Gastroesophageal sphincter (tissue), 3 donors: ENCODE results near the gene UNC93B1.

Experiments used
- POLR2A ChIP-seq, 2 donors: fragments of 450-650 bp; IDR thresholded peaks; one replicate each; pipeline ENCODE4 v1.6.1; 2017; ENCODE audit warnings: antibody characterized with exemption in 2 of 2, mild to moderate bottlenecking in 2 of 2, moderate library complexity in 1 of 2
- TF ChIP-seq, protein P1 (sequence below), 4 experiments: fragments of 200-600 bp in 2 of 4; fragments of 450-650 bp in 2 of 4; sonication (generic) in 1 of 4; IDR thresholded peaks; one replicate each; pipeline ENCODE4 v1.5.1; 2017 to 2019; ENCODE audit warnings: antibody characterized with exemption in 4 of 4, mild to moderate bottlenecking in 2 of 4, moderate library complexity in 2 of 4

DNA sequence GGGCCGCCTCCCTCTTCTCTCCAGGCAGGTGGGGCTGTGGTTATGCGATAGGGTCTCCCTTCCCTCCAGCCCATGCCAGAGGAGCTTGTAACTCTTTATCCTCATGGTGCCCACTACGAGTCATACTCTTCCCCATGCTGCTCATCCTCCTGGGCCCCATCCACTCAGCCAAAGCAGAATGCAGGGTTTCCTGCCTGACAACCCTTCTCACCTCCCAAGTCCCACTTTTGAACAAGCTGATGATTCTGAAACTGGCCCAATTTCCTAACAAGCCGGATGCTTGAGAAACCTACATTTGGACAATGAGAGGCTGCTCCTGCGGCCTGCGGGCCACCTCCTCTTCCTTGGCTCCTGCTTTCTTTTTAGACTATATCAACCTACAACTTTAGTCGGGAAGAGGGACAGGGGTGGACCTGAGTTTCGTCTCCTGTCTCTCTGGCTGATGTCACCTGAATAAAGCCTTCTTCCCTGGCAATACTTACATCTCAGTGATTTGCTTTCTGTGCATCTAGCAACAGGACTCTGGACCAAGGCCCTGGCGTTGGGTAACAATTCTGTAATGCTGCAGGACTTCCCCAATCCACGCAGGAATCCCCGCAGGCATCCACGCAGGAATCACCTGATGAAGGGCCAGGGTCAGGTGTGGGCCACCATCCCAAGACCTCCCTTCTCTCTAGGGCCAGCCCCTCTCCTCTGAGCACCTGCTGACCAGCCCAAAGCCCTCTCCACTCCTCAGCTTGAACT is 25.1 kb upstream of the UNC93B1 start:
- TF ChIP-seq, protein P1, sequence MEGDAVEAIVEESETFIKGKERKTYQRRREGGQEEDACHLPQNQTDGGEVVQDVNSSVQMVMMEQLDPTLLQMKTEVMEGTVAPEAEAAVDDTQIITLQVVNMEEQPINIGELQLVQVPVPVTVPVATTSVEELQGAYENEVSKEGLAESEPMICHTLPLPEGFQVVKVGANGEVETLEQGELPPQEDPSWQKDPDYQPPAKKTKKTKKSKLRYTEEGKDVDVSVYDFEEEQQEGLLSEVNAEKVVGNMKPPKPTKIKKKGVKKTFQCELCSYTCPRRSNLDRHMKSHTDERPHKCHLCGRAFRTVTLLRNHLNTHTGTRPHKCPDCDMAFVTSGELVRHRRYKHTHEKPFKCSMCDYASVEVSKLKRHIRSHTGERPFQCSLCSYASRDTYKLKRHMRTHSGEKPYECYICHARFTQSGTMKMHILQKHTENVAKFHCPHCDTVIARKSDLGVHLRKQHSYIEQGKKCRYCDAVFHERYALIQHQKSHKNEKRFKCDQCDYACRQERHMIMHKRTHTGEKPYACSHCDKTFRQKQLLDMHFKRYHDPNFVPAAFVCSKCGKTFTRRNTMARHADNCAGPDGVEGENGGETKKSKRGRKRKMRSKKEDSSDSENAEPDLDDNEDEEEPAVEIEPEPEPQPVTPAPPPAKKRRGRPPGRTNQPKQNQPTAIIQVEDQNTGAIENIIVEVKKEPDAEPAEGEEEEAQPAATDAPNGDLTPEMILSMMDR (IDR thresholded peaks at IDR 0.05), result no peak
- TF ChIP-seq POLR2A (IDR thresholded peaks at IDR 0.05), result no peak
